Testis (tissue), 3 donors: ENCODE results near the gene TM9SF4. TPM values are rescaled to one million over a fixed set of nuclear protein-coding genes. Genes with fewer than 3 reads are reported as not detected.

Experiments
- DNase-seq: peaks from one replicate; pipeline ENCODE4 v3.0.0-alpha.2; 2019
- H3K27ac ChIP-seq, 2 donors: fragments of 200-600 bp; sonication (generic); one replicate each; pipeline ENCODE4 v1.5.1; 2019
- H3K27me3 ChIP-seq: fragments of 200-600 bp; sonication (generic); one replicate; pipeline ENCODE4 v1.5.1; 2019
- H3K36me3 ChIP-seq: fragments of 200-600 bp; sonication (generic); one replicate; pipeline ENCODE4 v1.5.1; 2017; ENCODE audit warnings: low read depth; ENCODE audit errors: missing control alignments
- H3K4me1 ChIP-seq: fragments of 200-600 bp; sonication (generic); one replicate; pipeline ENCODE4 v1.5.1; 2019
- H3K4me3 ChIP-seq, 2 donors: fragments of 200-600 bp; sonication (generic); one replicate each; pipeline ENCODE4 v1.5.1; 2017 to 2019
- H3K9me3 ChIP-seq: fragments of 200-600 bp; sonication (generic); one replicate; pipeline ENCODE4 v1.5.1; 2017
- POLR2A ChIP-seq: fragments of 450-650 bp; IDR thresholded peaks from one replicate; pipeline ENCODE4 v1.6.1; 2017; ENCODE audit warnings: antibody characterized with exemption, mild to moderate bottlenecking, moderate library complexity
- WGBS, 2 donors: methylation state at CpG; one replicate each; pipeline ENCODE4 v1.1.5; 2018; 5-methylcytosine and 5-hydroxymethylcytosine counted together
- intact Hi-C: fragments of 100-400 bp; cut with DNase I; formaldehyde crosslinking; loops from one replicate; pipeline ENCODE4 v1.15.1; 2023; ENCODE audit warnings: low total_unique reads
- polyA plus RNA-seq: library from polyadenylated mRNA; stranded (reverse); fragments of 350-450 nt; fragmentation: Illumina TruSeq; extraction: RNeasy Lipid Tissue Mini Kit (QIAGEN cat#74804); gene quantifications from one replicate; pipeline ENCODE4 v1.2.3, GENCODE V29; 2014; ENCODE audit warnings: low read depth, low replicate concordance; ENCODE audit not compliant: insufficient read depth
- total RNA-seq, 2 donors: library from RNA; depleted of rRNA; stranded (reverse); fragments of >200 nt; gene quantifications; one replicate each; pipeline ENCODE4 v1.2.3, GENCODE V29; 2016
- TF ChIP-seq, protein P1 (sequence below), 3 experiments: fragments of 450-650 bp in 2 of 3; fragments of 200-600 bp in 1 of 3; sonication (generic) in 1 of 3; IDR thresholded peaks; one replicate each; pipeline ENCODE4 v1.5.1; 2016 to 2019; ENCODE audit warnings: antibody characterized with exemption in 3 of 3, mild to moderate bottlenecking in 2 of 3, moderate library complexity in 1 of 3

TM9SF4 gene
- total and polyA plus RNA-seq, 3 donors from 2014 or later, result 53.2 to 55.8 (median 54.3) TPM

DNA sequence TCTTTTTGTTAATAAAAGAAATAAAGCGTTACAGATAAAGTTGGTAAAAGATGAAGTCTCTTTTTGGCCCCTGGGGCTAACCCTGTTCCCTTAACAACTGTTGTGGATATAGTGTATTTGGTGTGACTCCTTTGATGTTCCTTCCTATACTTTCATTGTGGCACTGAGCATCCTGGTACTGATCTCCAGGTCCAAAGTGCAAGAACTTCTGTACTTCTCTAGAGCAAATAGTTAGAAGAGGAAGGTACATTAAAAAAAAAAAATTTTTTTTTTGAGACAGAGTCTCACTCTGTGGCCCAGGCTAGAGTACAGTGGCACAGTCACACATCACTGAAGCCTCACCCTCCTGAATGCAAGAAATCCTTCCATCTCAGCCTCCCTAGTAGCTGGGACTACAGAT lies 104.4 kb downstream of the TM9SF4 start:
- no peak overlapping the region for H3K4me3 ChIP-seq
- H3K27ac ChIP-seq, result no peak overlapping the region
- no peaks in the 10 kb centered on the region for H3K36me3 ChIP-seq
- DNase-seq, result no peak
- intact Hi-C loops, result no loop called here
- no peaks in the 10 kb centered on the region for H3K27me3 ChIP-seq
- no peaks in the 10 kb centered on the region for H3K9me3 ChIP-seq
- peaks cover 10% of the 10 kb centered on the region for H3K4me1 ChIP-seq
- no peak for TF ChIP-seq POLR2A
- TF ChIP-seq, protein P1, sequence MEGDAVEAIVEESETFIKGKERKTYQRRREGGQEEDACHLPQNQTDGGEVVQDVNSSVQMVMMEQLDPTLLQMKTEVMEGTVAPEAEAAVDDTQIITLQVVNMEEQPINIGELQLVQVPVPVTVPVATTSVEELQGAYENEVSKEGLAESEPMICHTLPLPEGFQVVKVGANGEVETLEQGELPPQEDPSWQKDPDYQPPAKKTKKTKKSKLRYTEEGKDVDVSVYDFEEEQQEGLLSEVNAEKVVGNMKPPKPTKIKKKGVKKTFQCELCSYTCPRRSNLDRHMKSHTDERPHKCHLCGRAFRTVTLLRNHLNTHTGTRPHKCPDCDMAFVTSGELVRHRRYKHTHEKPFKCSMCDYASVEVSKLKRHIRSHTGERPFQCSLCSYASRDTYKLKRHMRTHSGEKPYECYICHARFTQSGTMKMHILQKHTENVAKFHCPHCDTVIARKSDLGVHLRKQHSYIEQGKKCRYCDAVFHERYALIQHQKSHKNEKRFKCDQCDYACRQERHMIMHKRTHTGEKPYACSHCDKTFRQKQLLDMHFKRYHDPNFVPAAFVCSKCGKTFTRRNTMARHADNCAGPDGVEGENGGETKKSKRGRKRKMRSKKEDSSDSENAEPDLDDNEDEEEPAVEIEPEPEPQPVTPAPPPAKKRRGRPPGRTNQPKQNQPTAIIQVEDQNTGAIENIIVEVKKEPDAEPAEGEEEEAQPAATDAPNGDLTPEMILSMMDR (IDR thresholded peaks at IDR 0.05), result no peak
- 89 to 90% methylated on average over 1 of the region's 1 CpG for WGBS, 2 donors

DNA sequence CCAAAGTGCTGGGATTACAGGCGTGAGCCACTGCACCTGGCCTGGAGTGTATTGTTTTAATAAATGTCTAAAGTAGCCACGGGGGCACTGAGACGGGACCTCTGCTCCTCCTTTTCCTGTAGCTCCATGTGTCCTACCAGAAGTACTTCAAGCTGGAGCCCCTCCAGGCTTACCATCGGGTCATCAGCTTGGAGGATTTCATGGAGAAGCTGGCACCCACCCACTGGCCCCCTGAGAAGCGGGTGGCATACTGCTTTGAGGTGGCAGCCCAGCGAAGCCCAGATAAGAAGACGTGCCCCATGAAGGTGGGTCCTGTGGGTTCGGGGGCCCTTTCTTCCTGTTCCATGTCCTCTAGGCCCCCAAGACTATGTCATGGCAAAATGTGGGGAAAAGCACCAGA lies 105.6 kb downstream of the TM9SF4 start:
- intact Hi-C loops, result no loop called here
- H3K27me3 ChIP-seq, result no peaks in the 10 kb centered on the region
- 87 to 92% methylated on average over 8 of the region's 8 CpGs for WGBS, 2 donors
- TF ChIP-seq POLR2A, result no peak
- TF ChIP-seq, protein P1 (IDR thresholded peaks at IDR 0.05), result no peak
- no peaks in the 10 kb centered on the region for H3K9me3 ChIP-seq
- H3K36me3 ChIP-seq, result no peaks in the 10 kb centered on the region
- no peak for DNase-seq
- no peak overlapping the region for H3K4me3 ChIP-seq
- no peaks in the 10 kb centered on the region for H3K4me1 ChIP-seq
- no peak overlapping the region for H3K27ac ChIP-seq

DNA sequence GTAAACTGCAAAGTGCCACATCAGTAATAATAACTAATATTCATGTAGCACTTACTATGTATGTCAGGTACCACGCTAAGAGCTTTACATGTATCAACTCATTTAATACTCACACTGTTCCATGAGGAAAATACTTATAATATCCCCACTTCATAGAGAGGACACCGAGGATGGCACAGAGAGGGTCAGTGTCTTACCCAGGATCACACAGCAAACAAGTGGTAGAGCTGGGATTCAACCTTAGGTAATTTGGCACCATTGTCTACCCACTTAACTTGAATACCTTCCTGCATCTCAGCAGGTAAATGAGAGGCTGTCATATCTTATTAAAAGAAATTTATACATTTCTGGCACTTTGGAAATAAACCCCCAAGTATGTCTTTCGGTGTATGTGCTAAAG lies 106.2 kb downstream of the TM9SF4 start:
- no peak overlapping the region for H3K4me3 ChIP-seq
- DNase-seq, result no peak
- no peak overlapping the region for H3K27ac ChIP-seq
- H3K36me3 ChIP-seq, result no peaks in the 10 kb centered on the region
- H3K9me3 ChIP-seq, result no peaks in the 10 kb centered on the region
- H3K27me3 ChIP-seq, result no peaks in the 10 kb centered on the region
- WGBS, 2 donors, result 93 to 94% methylated on average over 3 of the region's 3 CpGs
- TF ChIP-seq, protein P1 (IDR thresholded peaks at IDR 0.05), result no peak
- no peak for TF ChIP-seq POLR2A
- no peaks in the 10 kb centered on the region for H3K4me1 ChIP-seq
- intact Hi-C loops, result no loop called here

DNA sequence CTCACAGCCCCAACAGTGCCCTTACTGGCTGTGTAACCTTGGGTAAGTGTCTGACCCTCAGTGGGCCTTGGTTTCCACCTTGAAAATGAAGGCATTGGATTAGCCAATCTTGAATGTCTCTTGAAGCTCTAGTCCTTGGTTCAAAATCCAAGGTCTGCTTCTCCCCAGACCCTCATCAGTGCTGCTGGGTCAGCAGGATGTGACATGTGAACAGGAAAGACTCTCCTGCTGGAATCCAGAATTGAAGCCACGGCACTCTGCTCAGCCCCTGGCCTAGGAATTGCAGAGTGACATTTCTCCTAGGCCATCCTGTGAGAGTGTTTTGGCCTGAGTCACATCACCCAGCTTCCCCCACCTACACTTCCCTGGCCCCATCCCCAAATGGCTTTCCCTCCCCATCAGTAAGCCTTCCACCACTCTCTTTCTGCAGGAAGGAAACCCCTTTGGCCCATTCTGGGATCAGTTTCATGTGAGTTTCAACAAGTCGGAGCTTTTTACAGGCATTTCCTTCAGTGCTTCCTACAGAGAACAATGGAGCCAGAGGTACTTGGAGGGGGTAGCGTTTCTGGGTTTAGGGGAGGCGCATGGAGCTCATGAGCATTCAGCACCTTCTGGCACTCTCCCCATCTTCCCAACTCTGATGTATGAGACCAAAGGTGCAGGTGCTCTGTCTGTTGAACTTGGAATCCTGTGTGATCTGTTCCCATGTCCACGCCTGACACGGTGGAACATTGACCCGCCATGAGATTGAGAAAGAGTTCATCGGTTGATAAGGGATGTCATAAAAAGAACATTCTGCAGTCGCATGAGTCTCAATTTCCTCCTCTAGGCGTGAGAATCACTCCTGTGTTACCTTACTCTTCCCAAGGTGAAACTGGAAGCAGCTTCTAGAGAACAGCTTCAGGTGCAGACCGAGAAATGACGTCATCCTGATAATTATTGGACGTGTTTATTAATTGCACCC lies 106.9 kb downstream of the TM9SF4 start:
- no peaks in the 10 kb centered on the region for H3K27me3 ChIP-seq
- TF ChIP-seq, protein P1 (IDR thresholded peaks at IDR 0.05), result no peak
- TF ChIP-seq POLR2A, result no peak
- no peaks in the 10 kb centered on the region for H3K36me3 ChIP-seq
- no peaks in the 10 kb centered on the region for H3K9me3 ChIP-seq
- no peak for DNase-seq
- H3K27ac ChIP-seq, result no peak overlapping the region
- H3K4me3 ChIP-seq, result no peak overlapping the region
- intact Hi-C loops, result no loop called here
- H3K4me1 ChIP-seq, result no peaks in the 10 kb centered on the region
- WGBS, 2 donors, result 85 to 95% methylated on average over 13 of the region's 13 CpGs

Other genes starting within 250 kb of the TM9SF4 start
- 100 to 1,000 TPM; 175 to 274 TPM for gene DUSP15, start 239.2 kb upstream of the TM9SF4 start, total RNA-seq
- gene DUSP15, start 239.2 kb upstream of the TM9SF4 start, polyA plus RNA-seq, result 182 TPM
- gene TTLL9, start 239.1 kb upstream of the TM9SF4 start, total RNA-seq, result 10 to 100 TPM in 1 of 2 donors, 1 to 10 TPM in 1; 8.7 to 19.1 TPM
- gene TTLL9, start 239.1 kb upstream of the TM9SF4 start, polyA plus RNA-seq, result 32.7 TPM
- gene PDRG1, start 157.7 kb upstream of the TM9SF4 start, total RNA-seq, result 10 to 100 TPM; 27.0 to 37.5 TPM
- 70.1 TPM for gene PDRG1, start 157.7 kb upstream of the TM9SF4 start, polyA plus RNA-seq
- gene XKR7, start 141.6 kb upstream of the TM9SF4 start, total RNA-seq, result under 1 TPM; 0.25 to 0.39 TPM
- 0.96 TPM for gene XKR7, start 141.6 kb upstream of the TM9SF4 start, polyA plus RNA-seq
- gene CCM2L, start 99.3 kb upstream of the TM9SF4 start, total RNA-seq, result 1 to 10 TPM; 2.7 to 3.0 TPM
- gene CCM2L, start 99.3 kb upstream of the TM9SF4 start, polyA plus RNA-seq, result 3.5 TPM
- gene HCK, start 57.5 kb upstream of the TM9SF4 start, total RNA-seq, result 1 to 10 TPM; 1.3 to 4.5 TPM
- gene HCK, start 57.5 kb upstream of the TM9SF4 start, polyA plus RNA-seq, result 8.9 TPM
- 10 to 100 TPM; 30.5 to 36.8 TPM for gene PLAGL2, start 98.0 kb downstream of the TM9SF4 start, total RNA-seq
- gene PLAGL2, start 98.0 kb downstream of the TM9SF4 start, polyA plus RNA-seq, result 33.5 TPM
- 10 to 100 TPM; 46.6 to 54.2 TPM for gene POFUT1, start 98.2 kb downstream of the TM9SF4 start, total RNA-seq
- gene POFUT1, start 98.2 kb downstream of the TM9SF4 start, polyA plus RNA-seq, result 31.0 TPM
- 10 to 100 TPM; 33.1 to 41.2 TPM for gene KIF3B, start 167.9 kb downstream of the TM9SF4 start, total RNA-seq
- gene KIF3B, start 167.9 kb downstream of the TM9SF4 start, polyA plus RNA-seq, result 55.6 TPM
- gene ASXL1, start 248.6 kb downstream of the TM9SF4 start, total RNA-seq, result 100 to 1,000 TPM; 125 to 161 TPM
- gene ASXL1, start 248.6 kb downstream of the TM9SF4 start, polyA plus RNA-seq, result 101 TPM